WI38 (cell line): ENCODE results near the gene STK16.

ENCODE experiments used
- H3K4me3 ChIP-seq: 2 replicates; pipeline ENCODE4 v1.5.1; 2011; ENCODE audit warnings: low read depth, mild to moderate bottlenecking, control low read depth, low read length
- CTCF ChIP-seq: IDR thresholded peaks from 2 replicates; pipeline ENCODE4 v1.5.1; 2012; ENCODE audit warnings: low read depth, mild to moderate bottlenecking, control low read depth, low read length

STK16 gene

GRCh38 chr2:219287580-219288265, 42.4 kb downstream of the STK16 start:
- H3K4me3 ChIP-seq = no peak overlapping the region
- TF ChIP-seq CTCF = no peak

GRCh38 chr2:219289195-219289536, 43.9 kb downstream of the STK16 start:
- TF ChIP-seq CTCF = no peak
- H3K4me3 ChIP-seq = no peak overlapping the region

- no peak for TF ChIP-seq CTCF
- H3K4me3 ChIP-seq = no peak overlapping the region
These were observed 44.5 kb downstream of the STK16 start for GRCh38 chr2:219289537-219290361.

GRCh38 chr2:219290381-219291171, 45.3 kb downstream of the STK16 start:
- no peak for TF ChIP-seq CTCF
- H3K4me3 ChIP-seq = no peak overlapping the region

GRCh38 chr2:219291394-219291793, 46.1 kb downstream of the STK16 start:
- H3K4me3 ChIP-seq = no peak overlapping the region
- no peak for TF ChIP-seq CTCF

GRCh38 chr2:219291910-219292490, 46.7 kb downstream of the STK16 start:
- TF ChIP-seq CTCF = no peak

More at GRCh38 chr2:219291910-219292490, 46.7 kb downstream of the STK16 start:
- no peak overlapping the region for H3K4me3 ChIP-seq
